Thyroid gland (tissue), 4 donors: ENCODE data around the gene FPR2.

Experiments used
- POLR2A ChIP-seq, 2 donors: fragments of 450-650 bp; IDR thresholded peaks; one replicate each; pipeline ENCODE4 v1.6.1; 2017; ENCODE audit warnings: antibody characterized with exemption in 2 of 2, mild to moderate bottlenecking in 2 of 2, moderate library complexity in 1 of 2
- TF ChIP-seq, protein P1 (sequence below), 6 experiments: fragments of 200-600 bp in 3 of 6; fragments of 450-650 bp in 3 of 6; sonication (generic) in 3 of 6; IDR thresholded peaks; one replicate each; pipeline ENCODE4 v1.5.1; 2016 to 2019; ENCODE audit warnings: antibody characterized with exemption in 6 of 6, mild to moderate bottlenecking in 2 of 6, inconsistent platforms in 1 of 6, moderate library complexity in 1 of 6

DNA sequence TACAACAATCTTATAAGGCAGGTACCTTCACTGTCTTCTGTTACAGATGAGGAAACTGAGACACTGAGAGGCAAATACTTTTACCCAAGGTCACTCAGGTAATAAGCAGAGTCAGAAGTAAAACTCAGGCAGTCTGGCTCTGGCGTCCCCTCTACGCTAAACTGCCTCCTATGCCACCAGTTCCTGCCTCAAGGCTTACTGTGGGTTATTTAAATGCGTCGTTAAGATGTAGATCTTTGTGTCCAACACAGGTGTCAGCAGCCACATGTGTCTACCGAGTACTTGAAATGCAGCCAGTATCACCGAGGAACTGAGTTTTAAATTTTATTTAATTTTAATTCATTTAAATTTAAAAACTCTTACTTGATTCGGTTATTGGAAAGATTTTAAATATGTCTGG lies 39.1 kb upstream of the FPR2 start:
- TF ChIP-seq, protein P1, sequence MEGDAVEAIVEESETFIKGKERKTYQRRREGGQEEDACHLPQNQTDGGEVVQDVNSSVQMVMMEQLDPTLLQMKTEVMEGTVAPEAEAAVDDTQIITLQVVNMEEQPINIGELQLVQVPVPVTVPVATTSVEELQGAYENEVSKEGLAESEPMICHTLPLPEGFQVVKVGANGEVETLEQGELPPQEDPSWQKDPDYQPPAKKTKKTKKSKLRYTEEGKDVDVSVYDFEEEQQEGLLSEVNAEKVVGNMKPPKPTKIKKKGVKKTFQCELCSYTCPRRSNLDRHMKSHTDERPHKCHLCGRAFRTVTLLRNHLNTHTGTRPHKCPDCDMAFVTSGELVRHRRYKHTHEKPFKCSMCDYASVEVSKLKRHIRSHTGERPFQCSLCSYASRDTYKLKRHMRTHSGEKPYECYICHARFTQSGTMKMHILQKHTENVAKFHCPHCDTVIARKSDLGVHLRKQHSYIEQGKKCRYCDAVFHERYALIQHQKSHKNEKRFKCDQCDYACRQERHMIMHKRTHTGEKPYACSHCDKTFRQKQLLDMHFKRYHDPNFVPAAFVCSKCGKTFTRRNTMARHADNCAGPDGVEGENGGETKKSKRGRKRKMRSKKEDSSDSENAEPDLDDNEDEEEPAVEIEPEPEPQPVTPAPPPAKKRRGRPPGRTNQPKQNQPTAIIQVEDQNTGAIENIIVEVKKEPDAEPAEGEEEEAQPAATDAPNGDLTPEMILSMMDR (IDR thresholded peaks at IDR 0.05): no peak
- no peak for TF ChIP-seq POLR2A (IDR thresholded peaks at IDR 0.05)
